GM12872 (cell line): ENCODE results near the gene CACNG4.

Experiments
- TF ChIP-seq, protein P1 (sequence below): IDR thresholded peaks from 3 replicates; pipeline ENCODE4 v1.5.1; 2011; ENCODE audit warnings: low read depth, mild to moderate bottlenecking, low read length, moderate library complexity; ENCODE audit not compliant: insufficient read depth

CACNG4 gene

GRCh38 chr17:67063141-67063540, 98.6 kb downstream of the CACNG4 start:
- TF ChIP-seq, protein P1, sequence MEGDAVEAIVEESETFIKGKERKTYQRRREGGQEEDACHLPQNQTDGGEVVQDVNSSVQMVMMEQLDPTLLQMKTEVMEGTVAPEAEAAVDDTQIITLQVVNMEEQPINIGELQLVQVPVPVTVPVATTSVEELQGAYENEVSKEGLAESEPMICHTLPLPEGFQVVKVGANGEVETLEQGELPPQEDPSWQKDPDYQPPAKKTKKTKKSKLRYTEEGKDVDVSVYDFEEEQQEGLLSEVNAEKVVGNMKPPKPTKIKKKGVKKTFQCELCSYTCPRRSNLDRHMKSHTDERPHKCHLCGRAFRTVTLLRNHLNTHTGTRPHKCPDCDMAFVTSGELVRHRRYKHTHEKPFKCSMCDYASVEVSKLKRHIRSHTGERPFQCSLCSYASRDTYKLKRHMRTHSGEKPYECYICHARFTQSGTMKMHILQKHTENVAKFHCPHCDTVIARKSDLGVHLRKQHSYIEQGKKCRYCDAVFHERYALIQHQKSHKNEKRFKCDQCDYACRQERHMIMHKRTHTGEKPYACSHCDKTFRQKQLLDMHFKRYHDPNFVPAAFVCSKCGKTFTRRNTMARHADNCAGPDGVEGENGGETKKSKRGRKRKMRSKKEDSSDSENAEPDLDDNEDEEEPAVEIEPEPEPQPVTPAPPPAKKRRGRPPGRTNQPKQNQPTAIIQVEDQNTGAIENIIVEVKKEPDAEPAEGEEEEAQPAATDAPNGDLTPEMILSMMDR, result no peak

- TF ChIP-seq, protein P1, result no peak
Measured at GRCh38 chr17:67066717-67067116, 102.2 kb downstream of the CACNG4 start.

GRCh38 chr17:67067571-67068482, 103.3 kb downstream of the CACNG4 start:
- TF ChIP-seq, protein P1, result no peak

DNA sequence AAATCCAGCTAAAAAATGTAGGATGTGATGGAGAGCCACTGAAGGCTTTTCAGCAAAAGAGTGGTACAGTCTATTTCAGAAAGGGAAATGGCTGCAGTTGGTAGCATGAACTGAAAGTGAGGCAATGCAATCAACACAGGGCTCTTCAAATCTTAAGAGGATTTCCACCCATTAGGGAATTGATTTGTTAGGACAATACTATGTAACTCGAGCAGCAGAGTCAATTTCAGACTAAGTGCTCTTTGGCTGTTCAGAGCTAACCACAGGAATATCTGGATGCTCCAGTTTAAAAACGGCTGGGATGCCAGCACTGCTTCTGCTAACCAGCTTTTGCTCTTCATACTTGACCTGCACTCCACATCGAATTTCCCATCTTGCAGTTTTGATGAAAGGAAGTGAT, 104.5 kb downstream of the CACNG4 start:
- TF ChIP-seq, protein P1, result no peak

DNA sequence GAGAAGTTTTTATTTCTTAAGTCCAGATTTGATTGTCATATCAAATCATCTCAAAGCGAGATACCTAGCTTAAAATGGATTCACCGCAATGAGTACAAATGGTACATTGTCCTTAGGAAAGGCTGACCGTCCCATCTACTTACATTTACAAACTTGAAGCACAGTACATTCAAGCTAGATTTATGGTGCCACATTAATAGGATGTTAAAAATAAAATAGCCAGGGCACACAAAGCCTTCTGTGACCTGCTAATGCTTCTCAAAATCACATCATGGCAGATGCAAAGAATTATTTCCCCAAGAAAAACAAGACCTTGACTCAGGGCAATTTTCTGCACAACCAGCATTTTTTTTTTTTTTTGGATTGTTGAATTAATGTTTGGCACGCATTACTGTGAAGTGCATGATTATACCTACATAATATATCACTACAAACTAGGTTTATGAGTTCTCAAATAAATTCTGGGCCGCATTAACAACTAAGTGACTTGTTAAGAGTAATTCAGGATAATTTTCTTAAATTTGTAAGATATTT, 105.2 kb downstream of the CACNG4 start:
- TF ChIP-seq, protein P1, result no peak

GRCh38 chr17:67071595-67071994, 107.1 kb downstream of the CACNG4 start:
- TF ChIP-seq, protein P1, result no peak

DNA sequence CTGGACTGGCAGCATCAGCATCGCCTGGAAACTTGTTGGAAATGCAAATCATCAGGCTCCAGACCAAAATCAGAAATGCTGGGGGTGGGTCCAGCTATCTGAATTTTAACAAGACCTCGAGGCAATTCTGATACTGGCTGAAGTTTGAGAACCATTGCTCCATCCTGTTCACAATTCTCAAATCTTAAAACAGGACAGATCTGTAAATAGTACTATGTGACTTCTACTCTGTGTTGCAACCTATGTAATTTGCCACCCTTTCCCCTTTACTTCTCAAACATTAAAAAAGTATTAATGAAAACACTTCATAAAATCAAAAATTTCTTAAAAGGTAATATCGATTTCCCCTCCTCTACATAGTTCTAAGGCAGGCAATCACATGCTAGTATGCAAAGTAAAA, 108.4 kb downstream of the CACNG4 start:
- TF ChIP-seq, protein P1, result no peak
